ENCODE data around the gene CASP2.
"Not testable (repeated sequence)": the region's sequence is repeated elsewhere in the genome, so short reads cannot be mapped to it uniquely, and the experiment has no call there.

CASP2 gene

GRCh38 chr7:143264196-143264568, 24.0 kb upstream of the CASP2 start:
- DNase-seq (ENCODE audit: low spot score), result not testable (repeated sequence)

- no peak for DNase-seq (ENCODE audit: low spot score)
These were observed 23.0 kb upstream of the CASP2 start for GRCh38 chr7:143265017-143265693.

- no peak for DNase-seq (ENCODE audit: low spot score)
These were observed 18.9 kb upstream of the CASP2 start for GRCh38 chr7:143269251-143269650.

- DNase-seq (ENCODE audit: low spot score), result no peak
These were observed 16.9 kb upstream of the CASP2 start for GRCh38 chr7:143271240-143271639.

- no peak for DNase-seq (ENCODE audit: low spot score)
These were observed 15.3 kb upstream of the CASP2 start for GRCh38 chr7:143272871-143273270.

DNA sequence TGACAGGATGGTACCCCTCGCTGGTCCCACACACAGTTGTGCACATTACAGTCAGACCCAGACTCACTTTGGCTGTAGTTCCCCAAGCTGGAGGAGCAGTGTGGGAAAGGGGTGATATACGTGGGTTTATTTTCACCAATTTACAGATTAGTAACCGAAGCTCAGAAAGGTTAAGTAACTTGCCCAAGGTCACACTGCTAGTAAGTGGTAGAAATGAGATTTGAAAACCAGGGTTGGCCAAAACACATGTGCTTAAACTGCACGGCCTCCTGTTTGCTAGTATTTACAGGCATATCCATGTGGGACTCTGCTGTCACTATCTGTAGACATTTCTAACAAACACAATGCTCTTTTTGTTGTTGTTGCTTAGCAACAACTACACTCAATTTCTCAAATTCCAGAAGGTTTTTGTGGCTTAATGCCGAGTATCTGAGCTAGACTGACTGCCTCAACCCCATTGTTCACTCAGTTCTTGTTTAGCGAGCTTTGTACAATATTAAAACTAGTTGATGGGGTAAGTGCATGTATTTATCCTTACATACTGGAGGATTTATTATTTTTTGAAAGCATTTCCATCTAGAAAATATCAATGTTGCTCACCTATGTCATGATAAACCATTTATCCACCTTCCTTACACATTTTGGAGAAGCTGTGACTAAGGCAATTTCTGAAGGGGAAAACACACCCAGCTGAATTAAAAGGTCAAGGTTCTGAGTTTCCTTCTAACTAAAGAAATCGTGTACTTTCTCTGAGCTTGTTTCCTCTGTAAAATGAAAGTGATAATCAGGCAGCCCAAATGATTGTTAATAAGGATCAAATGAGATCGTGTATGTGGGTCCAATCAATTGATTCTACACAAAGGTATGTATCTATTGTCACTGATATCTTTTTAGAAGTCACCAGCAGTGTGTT, 8.7 kb upstream of the CASP2 start:
- DNase-seq (ENCODE audit: low spot score), result no peak

DNA sequence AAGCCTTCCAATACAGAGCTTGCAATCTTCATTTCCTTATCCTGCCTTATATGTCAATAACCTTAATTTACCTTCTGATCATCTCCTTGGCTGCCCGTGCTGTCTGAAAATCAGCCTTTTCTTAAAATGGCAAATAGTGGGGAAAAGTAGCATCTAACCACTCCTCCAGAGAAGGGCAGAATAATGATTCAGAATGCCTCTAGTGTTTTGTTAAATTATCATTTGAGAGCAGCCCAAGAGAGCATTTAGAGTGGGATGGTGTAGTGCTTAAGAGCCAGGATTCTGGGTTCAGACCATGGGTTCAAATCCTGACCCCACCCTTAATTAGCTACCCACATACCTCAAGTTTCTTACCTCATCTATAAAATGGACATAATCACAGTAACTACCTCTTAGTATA, 8.0 kb upstream of the CASP2 start:
- DNase-seq (ENCODE audit: low spot score), result no peak

GRCh38 chr7:143280566-143280965, 7.6 kb upstream of the CASP2 start:
- DNase-seq (ENCODE audit: low spot score), result no peak

DNA sequence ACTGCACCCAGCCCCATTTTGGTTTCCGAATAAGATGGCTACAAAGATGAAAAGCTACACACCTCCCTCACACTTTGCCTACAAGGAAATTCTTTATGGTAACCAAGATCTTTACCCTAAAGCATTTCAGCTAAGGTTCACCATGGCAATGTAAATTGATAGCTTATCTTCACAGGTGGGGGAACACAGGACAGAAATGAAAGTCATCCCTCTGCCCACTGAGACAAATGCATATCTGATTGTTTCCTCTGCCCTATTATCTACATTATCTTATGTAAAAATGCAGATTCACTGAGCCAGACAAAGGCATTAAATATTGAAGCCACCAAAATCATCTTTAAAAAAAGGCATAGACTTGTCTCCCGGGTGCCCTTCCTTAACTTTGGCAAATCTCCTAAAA, 6.6 kb upstream of the CASP2 start:
- no peak for DNase-seq (ENCODE audit: low spot score)

GRCh38 chr7:143282124-143282523, 6.0 kb upstream of the CASP2 start:
- no peak for DNase-seq (ENCODE audit: low spot score)

- DNase-seq (ENCODE audit: low spot score), result no peak
These were observed 4.8 kb upstream of the CASP2 start for GRCh38 chr7:143283381-143283780.

DNA sequence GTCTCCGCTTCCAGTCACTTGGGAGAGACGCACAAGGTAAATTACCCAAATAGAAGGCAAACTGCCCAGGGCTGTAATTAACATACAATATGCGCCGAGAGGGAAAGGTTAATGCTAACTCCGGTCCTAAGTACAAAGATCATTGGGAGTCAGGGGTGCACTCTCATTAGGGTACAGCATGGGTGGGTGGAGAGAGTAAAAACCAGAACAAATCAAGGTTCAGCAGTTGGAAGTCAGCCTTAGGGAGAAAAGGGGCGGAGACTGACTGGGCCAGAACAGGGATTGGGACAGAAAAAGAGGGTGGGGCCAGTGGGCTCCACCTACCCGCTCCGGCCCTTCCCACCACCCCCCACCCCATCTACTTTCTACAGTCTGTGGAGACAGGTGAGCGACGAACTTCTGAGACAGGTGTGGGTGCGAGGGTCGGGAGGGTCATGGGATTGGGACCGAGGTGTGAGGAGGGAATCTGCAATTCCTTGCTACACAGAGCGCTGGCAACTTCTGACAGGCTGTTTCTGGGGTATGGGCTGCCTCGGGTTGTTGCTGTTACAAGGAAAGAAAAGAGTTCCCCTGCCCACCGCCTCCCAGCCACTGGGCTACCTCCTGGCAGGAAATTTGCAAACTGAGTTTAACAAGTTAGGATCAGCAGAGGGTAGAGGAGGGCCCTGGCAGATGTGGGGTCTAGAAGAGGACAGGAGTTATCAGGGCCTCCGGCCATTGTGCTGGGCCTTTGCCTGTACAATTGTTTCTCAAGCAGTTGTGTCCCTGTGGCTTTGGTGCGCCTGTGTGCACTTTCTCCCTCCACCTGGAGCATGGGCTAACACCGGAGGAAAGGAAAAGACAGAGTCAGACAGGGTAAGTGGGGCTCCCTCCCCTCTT, 3.3 kb upstream of the CASP2 start, which contains the start of gene TMEM139:
Gene TMEM139, plus strand, starts transcription at position 368 of the 879 bp plus-strand sequence. CDS start 1,000 bp downstream, outside the sequence.
- no peak for DNase-seq (ENCODE audit: low spot score)

DNA sequence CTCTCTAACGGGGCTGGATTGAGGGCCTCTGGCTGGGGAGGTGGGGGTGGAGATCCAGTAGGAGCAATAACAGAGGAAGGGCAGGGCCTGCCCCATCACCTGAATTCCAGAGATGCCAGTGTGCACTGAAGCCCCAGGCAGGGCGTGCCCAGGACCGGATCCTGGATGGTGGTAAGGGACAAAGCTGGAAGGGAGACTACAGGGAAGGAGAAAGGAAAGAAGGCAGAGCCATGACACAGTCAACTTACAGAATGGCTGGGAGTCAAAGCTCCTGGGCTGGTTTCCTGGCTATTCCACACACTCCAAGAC, 2.7 kb upstream of the CASP2 start:
- DNase-seq (ENCODE audit: low spot score), result no peak

DNA sequence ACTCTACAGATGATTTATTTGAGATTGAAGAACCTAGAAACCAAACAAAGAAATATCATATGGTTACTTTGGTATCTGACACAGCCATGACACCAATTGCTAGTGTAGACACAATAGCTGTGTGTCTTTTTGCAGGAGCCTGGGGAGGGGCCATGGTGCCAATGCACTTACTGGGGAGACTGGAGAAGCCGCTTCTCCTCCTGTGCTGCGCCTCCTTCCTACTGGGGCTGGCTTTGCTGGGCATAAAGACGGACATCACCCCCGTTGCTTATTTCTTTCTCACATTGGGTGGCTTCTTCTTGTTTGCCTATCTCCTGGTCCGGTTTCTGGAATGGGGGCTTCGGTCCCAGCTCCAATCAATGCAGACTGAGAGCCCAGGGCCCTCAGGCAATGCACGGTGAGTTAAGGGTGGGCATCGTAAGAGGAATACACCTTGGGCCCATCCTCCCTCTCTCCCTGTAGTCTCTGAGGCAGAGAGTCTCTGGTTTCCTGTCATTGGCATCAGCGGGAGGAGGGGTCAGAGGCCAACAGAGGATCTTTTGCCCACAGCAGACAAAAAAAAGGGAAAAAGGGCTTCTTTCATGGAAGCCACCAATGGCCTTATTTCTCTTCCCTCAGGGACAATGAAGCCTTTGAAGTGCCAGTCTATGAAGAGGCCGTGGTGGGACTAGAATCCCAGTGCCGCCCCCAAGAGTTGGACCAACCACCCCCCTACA, 2.2 kb upstream of the CASP2 start:
- DNase-seq (ENCODE audit: low spot score), result no peak

GRCh38 chr7:143286522-143286890, 1.6 kb upstream of the CASP2 start:
- no peak for DNase-seq (ENCODE audit: low spot score)

DNA sequence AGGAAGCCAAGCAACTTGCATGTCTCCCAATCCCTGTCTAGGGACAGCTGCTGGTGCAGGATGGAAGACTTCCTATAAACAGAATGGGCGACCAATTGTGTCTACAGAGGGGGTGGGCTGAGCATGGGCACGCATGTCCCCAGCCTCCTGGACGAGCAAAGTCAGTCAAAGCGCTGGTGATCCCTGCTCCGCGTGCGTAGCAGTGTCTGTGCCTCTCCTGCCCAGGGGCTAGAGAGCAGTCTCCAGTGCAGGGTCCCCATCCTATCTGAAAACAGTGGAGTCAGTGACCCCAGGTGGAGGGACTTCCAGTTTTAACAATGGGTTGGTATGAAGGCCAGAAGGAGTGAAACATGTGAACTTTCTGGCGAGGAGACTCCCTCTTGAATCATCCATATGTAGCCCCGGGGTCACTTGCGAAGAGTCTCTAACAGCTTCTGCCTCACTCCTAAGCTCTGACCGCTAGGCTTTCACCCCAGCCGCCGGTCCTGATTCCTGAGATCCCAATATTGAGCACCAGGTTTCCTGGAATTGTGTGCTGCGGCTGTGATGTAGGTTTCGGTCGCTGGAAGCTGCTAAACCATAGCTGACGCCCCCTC, 714 bp upstream of the CASP2 start:
- DNase-seq (ENCODE audit: low spot score), result no peak

GRCh38 chr7:143288836-143289235, 685 bp downstream of the CASP2 start:
- no peak for DNase-seq (ENCODE audit: low spot score)

GRCh38 chr7:143289421-143289820, 1.3 kb downstream of the CASP2 start:
- no peak for DNase-seq (ENCODE audit: low spot score)

GRCh38 chr7:143289888-143290287, 1.7 kb downstream of the CASP2 start:
- DNase-seq (ENCODE audit: low spot score), result not testable (repeated sequence)

DNA sequence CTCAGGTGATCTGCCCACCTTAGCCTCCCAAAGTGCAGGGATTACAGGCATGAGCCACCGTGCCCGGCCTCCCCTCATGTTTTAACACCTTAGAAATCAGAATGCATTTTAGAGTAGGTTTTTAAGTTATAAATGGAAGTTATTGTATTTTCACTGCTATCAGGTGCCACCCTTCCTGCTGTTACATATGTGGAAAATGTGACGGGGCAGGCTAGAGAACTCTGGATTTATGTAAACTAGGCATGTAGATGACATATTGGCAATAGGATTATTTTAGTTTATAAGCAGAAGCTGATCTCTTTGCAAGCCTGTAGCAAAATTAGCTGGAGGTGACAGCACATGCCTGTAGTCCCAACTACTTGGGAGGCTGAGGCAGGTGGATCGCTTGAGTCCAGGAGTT, 2.1 kb downstream of the CASP2 start:
- no peak for DNase-seq (ENCODE audit: low spot score)

DNA sequence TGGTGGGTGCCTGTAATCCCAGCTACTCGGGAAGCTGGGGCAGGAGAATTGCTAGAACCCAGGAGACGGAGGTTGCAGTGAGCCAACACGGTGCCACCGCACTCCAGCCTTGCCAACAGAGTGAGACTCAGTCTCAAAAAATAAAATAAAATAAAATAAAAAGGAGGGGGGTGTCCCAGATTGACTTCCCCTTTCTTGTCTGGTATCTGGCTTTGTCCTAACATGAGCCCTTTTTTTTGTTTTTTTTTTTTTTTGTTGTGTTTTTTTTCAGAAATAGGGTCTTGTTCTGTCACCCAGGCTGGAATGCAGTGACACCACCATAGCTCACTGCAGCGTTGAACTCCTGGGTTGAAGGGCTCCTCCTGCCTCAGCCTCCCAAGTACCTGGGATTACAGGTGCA, 4.7 kb downstream of the CASP2 start:
- no peak for DNase-seq (ENCODE audit: low spot score)

- no peak for DNase-seq (ENCODE audit: low spot score)
These were observed 7.7 kb downstream of the CASP2 start for GRCh38 chr7:143295870-143296269.
